Hematopoietic multipotent progenitor cell treated with erythropoietin and hydrocortisone succinate and interleukin-3 and kit ligand, for 17 days (in vitro differentiated cells): ENCODE data around the gene RBFOX2.

Experiments
- DNase-seq: peaks from one replicate; pipeline ENCODE4 v3.0.0-alpha.2; 2015; ENCODE audit warnings: low spot score

The RBFOX2 gene

GRCh38 chr22:35896111-35896705 is 132.4 kb downstream of the RBFOX2 start:
- DNase-seq: no peak

- DNase-seq: no peak
These were observed 133.5 kb downstream of the RBFOX2 start for GRCh38 chr22:35894937-35895708.

- no peak for DNase-seq
These were observed 134.2 kb downstream of the RBFOX2 start for GRCh38 chr22:35894464-35894878.

- no peak for DNase-seq
These were observed 134.9 kb downstream of the RBFOX2 start for GRCh38 chr22:35893698-35894097.

- no peak for DNase-seq
These were observed 136.4 kb downstream of the RBFOX2 start for GRCh38 chr22:35892192-35892591.

GRCh38 chr22:35891442-35891841 is 137.2 kb downstream of the RBFOX2 start:
- no peak for DNase-seq

- no peak for DNase-seq
These were observed 139.6 kb downstream of the RBFOX2 start for GRCh38 chr22:35889071-35889470.

- no peak for DNase-seq
These were observed 140.3 kb downstream of the RBFOX2 start for GRCh38 chr22:35888181-35888870.

- no peak for DNase-seq
These were observed 141.2 kb downstream of the RBFOX2 start for GRCh38 chr22:35887296-35887875.

GRCh38 chr22:35886309-35886708 is 142.3 kb downstream of the RBFOX2 start:
- no peak for DNase-seq

- DNase-seq: no peak
These were observed 144.1 kb downstream of the RBFOX2 start for GRCh38 chr22:35884529-35884928.

- DNase-seq: no peak
These were observed 145.5 kb downstream of the RBFOX2 start for GRCh38 chr22:35883031-35883620.

GRCh38 chr22:35882211-35883030 is 146.2 kb downstream of the RBFOX2 start:
- DNase-seq: no peak

- DNase-seq: no peak
These were observed 149.3 kb downstream of the RBFOX2 start for GRCh38 chr22:35879351-35879750.

GRCh38 chr22:35873426-35873825 is 155.2 kb downstream of the RBFOX2 start:
- DNase-seq: no peak

GRCh38 chr22:35872451-35872850 is 156.2 kb downstream of the RBFOX2 start:
- no peak for DNase-seq

- no peak for DNase-seq
These were observed 157.9 kb downstream of the RBFOX2 start for GRCh38 chr22:35870517-35871293.

GRCh38 chr22:35868938-35869337 is 159.7 kb downstream of the RBFOX2 start:
- no peak for DNase-seq

- no peak for DNase-seq
These were observed 162.0 kb downstream of the RBFOX2 start for GRCh38 chr22:35866651-35867050.

GRCh38 chr22:35864545-35865165 is 164.0 kb downstream of the RBFOX2 start:
- no peak for DNase-seq
